Measurements from ENCODE around the gene HOXA6.
A peak's percentile ranks its signal among the peaks of the same experiment; 100 is the strongest.

The HOXA6 gene

GRCh38 chr7:27114881-27115220 lies 32.7 kb downstream of the HOXA6 start:
- Histone ChIP-seq H3K9me3 (ENCODE audit: low read length) (peaks cover 2% of the 10 kb centered on the region), H2AFZ (ENCODE audit: low read depth, low read length) (no peak overlapping the region), H3K27me3 (ENCODE audit: insufficient read depth, low read length) (peaks cover 93% of the 10 kb centered on the region), H3K4me3 (ENCODE audit: low read length) (no peak overlapping the region), H3K36me3 (ENCODE audit: insufficient read depth, low read length) (no peaks in the 10 kb centered on the region), H3K4me1 (ENCODE audit: insufficient read depth, low read length) (no peaks in the 10 kb centered on the region)

- Histone ChIP-seq H3K4me3 (ENCODE audit: low read length) (no peak overlapping the region), H3K36me3 (ENCODE audit: insufficient read depth, low read length) (no peaks in the 10 kb centered on the region), H3K4me1 (ENCODE audit: insufficient read depth, low read length) (no peaks in the 10 kb centered on the region), H3K27me3 (ENCODE audit: insufficient read depth, low read length) (peaks cover 93% of the 10 kb centered on the region), H3K9me3 (ENCODE audit: low read length) (peaks cover 2% of the 10 kb centered on the region), H2AFZ (ENCODE audit: low read depth, low read length) (no peak overlapping the region)
These were observed 33.4 kb downstream of the HOXA6 start for GRCh38 chr7:27113991-27114769.

- Histone ChIP-seq H3K9me3 (ENCODE audit: low read length) (peaks cover 2% of the 10 kb centered on the region), H3K36me3 (ENCODE audit: insufficient read depth, low read length) (no peaks in the 10 kb centered on the region), H3K4me1 (ENCODE audit: insufficient read depth, low read length) (no peaks in the 10 kb centered on the region), H2AFZ (ENCODE audit: low read depth, low read length) (peak overlapping the region; percentile 54), H3K4me3 (ENCODE audit: low read length) (no peak overlapping the region), H3K27me3 (ENCODE audit: insufficient read depth, low read length) (peaks cover 95% of the 10 kb centered on the region)
These were observed 34.3 kb downstream of the HOXA6 start for GRCh38 chr7:27112955-27113949.

GRCh38 chr7:27112361-27112760 lies 35.2 kb downstream of the HOXA6 start:
- Histone ChIP-seq H2AFZ (ENCODE audit: low read depth, low read length) (no peak overlapping the region), H3K4me3 (ENCODE audit: low read length) (no peak overlapping the region), H3K4me1 (ENCODE audit: insufficient read depth, low read length) (no peaks in the 10 kb centered on the region), H3K9me3 (ENCODE audit: low read length) (peaks cover 2% of the 10 kb centered on the region), H3K36me3 (ENCODE audit: insufficient read depth, low read length) (no peaks in the 10 kb centered on the region), H3K27me3 (ENCODE audit: insufficient read depth, low read length) (peaks cover 95% of the 10 kb centered on the region)

GRCh38 chr7:27111751-27112277 lies 35.8 kb downstream of the HOXA6 start:
- Histone ChIP-seq H3K27me3 (ENCODE audit: insufficient read depth, low read length) (peaks cover 94% of the 10 kb centered on the region), H3K36me3 (ENCODE audit: insufficient read depth, low read length) (no peaks in the 10 kb centered on the region), H3K4me1 (ENCODE audit: insufficient read depth, low read length) (peaks cover 1% of the 10 kb centered on the region), H2AFZ (ENCODE audit: low read depth, low read length) (no peak overlapping the region), H3K9me3 (ENCODE audit: low read length) (peaks cover 2% of the 10 kb centered on the region), H3K4me3 (ENCODE audit: low read length) (no peak overlapping the region)

- Histone ChIP-seq H3K27me3 (ENCODE audit: insufficient read depth, low read length) (peaks cover 94% of the 10 kb centered on the region), H3K9me3 (ENCODE audit: low read length) (peaks cover 2% of the 10 kb centered on the region), H3K4me3 (ENCODE audit: low read length) (no peak overlapping the region), H3K4me1 (ENCODE audit: insufficient read depth, low read length) (peaks cover 5% of the 10 kb centered on the region), H2AFZ (ENCODE audit: low read depth, low read length) (no peak overlapping the region), H3K36me3 (ENCODE audit: insufficient read depth, low read length) (no peaks in the 10 kb centered on the region)
These were observed 36.4 kb downstream of the HOXA6 start for GRCh38 chr7:27111042-27111750.

- Histone ChIP-seq H3K36me3 (ENCODE audit: insufficient read depth, low read length) (no peaks in the 10 kb centered on the region), H3K27me3 (ENCODE audit: insufficient read depth, low read length) (peaks cover 94% of the 10 kb centered on the region), H3K4me1 (ENCODE audit: insufficient read depth, low read length) (peaks cover 5% of the 10 kb centered on the region), H3K9me3 (ENCODE audit: low read length) (peaks cover 2% of the 10 kb centered on the region), H3K4me3 (ENCODE audit: low read length) (no peak overlapping the region), H2AFZ (ENCODE audit: low read depth, low read length) (no peak overlapping the region)
These were observed 37.2 kb downstream of the HOXA6 start for GRCh38 chr7:27110186-27111031.

GRCh38 chr7:27109466-27110185 lies 37.9 kb downstream of the HOXA6 start:
- Histone ChIP-seq H3K9me3 (ENCODE audit: low read length) (peaks cover 2% of the 10 kb centered on the region), H3K4me1 (ENCODE audit: insufficient read depth, low read length) (peaks cover 5% of the 10 kb centered on the region), H3K27me3 (ENCODE audit: insufficient read depth, low read length) (peaks cover 93% of the 10 kb centered on the region), H2AFZ (ENCODE audit: low read depth, low read length) (no peak overlapping the region), H3K4me3 (ENCODE audit: low read length) (no peak overlapping the region), H3K36me3 (ENCODE audit: insufficient read depth, low read length) (no peaks in the 10 kb centered on the region)

- H2AFZ ChIP-seq (ENCODE audit: low read depth, low read length) = no peak overlapping the region
- peaks cover 97% of the 10 kb centered on the region for H3K27me3 ChIP-seq (ENCODE audit: insufficient read depth, low read length)
- H3K4me3 ChIP-seq (ENCODE audit: low read length) = no peak overlapping the region
- H3K4me1 ChIP-seq (ENCODE audit: insufficient read depth, low read length) = peaks cover 5% of the 10 kb centered on the region
- peaks cover 2% of the 10 kb centered on the region for H3K9me3 ChIP-seq (ENCODE audit: low read length)
- H3K36me3 ChIP-seq (ENCODE audit: insufficient read depth, low read length) = no peaks in the 10 kb centered on the region
These were observed 39.0 kb downstream of the HOXA6 start for GRCh38 chr7:27108390-27109127.

GRCh38 chr7:27107391-27108381 lies 39.9 kb downstream of the HOXA6 start:
- H3K4me3 ChIP-seq (ENCODE audit: low read length) = no peak overlapping the region
- H3K9me3 ChIP-seq (ENCODE audit: low read length) = peaks cover 2% of the 10 kb centered on the region
- H3K4me1 ChIP-seq (ENCODE audit: insufficient read depth, low read length) = peaks cover 5% of the 10 kb centered on the region
- H3K27me3 ChIP-seq (ENCODE audit: insufficient read depth, low read length) = peaks cover 97% of the 10 kb centered on the region
- no peak overlapping the region for H2AFZ ChIP-seq (ENCODE audit: low read depth, low read length)
- no peaks in the 10 kb centered on the region for H3K36me3 ChIP-seq (ENCODE audit: insufficient read depth, low read length)

Measured in neuron (in vitro differentiated cells).